Panc1 (cell line): ENCODE data around the gene NELFB. TPM values are rescaled to one million over a fixed set of nuclear protein-coding genes. Genes with fewer than 3 reads are reported as not detected.

Source experiments
- ATAC-seq: fragments of 200-7000 bp; cut with Tn5 transposase; 2 replicates; pipeline ENCODE4 v1.9.1; 2020; ENCODE audit warnings: mild to moderate bottlenecking, moderate library complexity
- BruUV-seq: library from RNA; stranded (reverse); fragments of 400-500 nt; replicated peaks from 2 replicates; lab custom pipeline; 2021; lab: Mats Ljungman, UMichigan
- CTCF ChIA-PET: fragments of 300-600 bp; sonication (Branson Sonifier 250); formaldehyde crosslinking; loops from one replicate; lab custom pipeline; 2022; ENCODE audit warnings: antibody characterized with exemption; lab: Charles Lee
- POLR2A ChIA-PET: fragments of 300-600 bp; sonication (Branson Sonifier 250); formaldehyde crosslinking; loops from one replicate; lab custom pipeline; 2022; ENCODE audit warnings: antibody characterized with exemption; lab: Charles Lee
- DNase-seq: peaks from one replicate; pipeline ENCODE4 v3.0.0-alpha.2; 2010; ENCODE audit warnings: low read depth, low spot score
- H3K27ac ChIP-seq: 2 replicates; pipeline ENCODE4 v1.5.1; 2011; ENCODE audit warnings: mild to moderate bottlenecking, low read length, inconsistent platforms
- H3K27me3 ChIP-seq: fragments of 200-500 bp; sonication (Bioruptor generic); 2 replicates; pipeline ENCODE4 v1.6.0; 2014; ENCODE audit warnings: low read length, inconsistent platforms; ENCODE audit not compliant: control insufficient read depth, insufficient read depth
- H3K36me3 ChIP-seq: fragments of 200-500 bp; sonication (Bioruptor generic); 2 replicates; pipeline ENCODE4 v1.5.1; 2014; ENCODE audit warnings: inconsistent platforms, mild to moderate bottlenecking, low read length, moderate library complexity; ENCODE audit not compliant: control insufficient read depth, insufficient read depth
- H3K4me1 ChIP-seq: 2 replicates; pipeline ENCODE4 v1.5.1; 2011; ENCODE audit warnings: inconsistent platforms, mild to moderate bottlenecking, low read length, moderate library complexity; ENCODE audit not compliant: control insufficient read depth, insufficient read depth
- H3K4me3 ChIP-seq, 2 experiments: 2 replicates each; pipeline ENCODE4 v1.5.1; 2011 to 2012; ENCODE audit warnings: low read depth in 2 of 2, low read length in 2 of 2, mild to moderate bottlenecking in 2 of 2, inconsistent platforms in 1 of 2, moderate library complexity in 1 of 2
- H3K9me3 ChIP-seq: fragments of 200-500 bp; sonication (Bioruptor generic); 2 replicates; pipeline ENCODE4 v1.5.1; 2014; ENCODE audit warnings: low read depth, mild to moderate bottlenecking, inconsistent platforms, low read length, moderate library complexity; ENCODE audit not compliant: control insufficient read depth, insufficient read depth
- CTCF ChIP-seq: fragments of 450-650 bp; IDR thresholded peaks from 2 replicates; pipeline ENCODE4 v1.5.1; 2017; ENCODE audit warnings: mild to moderate bottlenecking
- POLR2AphosphoS5 ChIP-seq: IDR thresholded peaks from 2 replicates; pipeline ENCODE4 v1.6.1; 2012; ENCODE audit warnings: mild to moderate bottlenecking, low read depth, low read length, moderate library complexity
- REST ChIP-seq, 2 experiments: IDR thresholded peaks; 2 replicates each; pipeline ENCODE4 v1.6.1; 2011 to 2012; ENCODE audit warnings: low read depth in 2 of 2, control low read depth in 1 of 2, low read length in 1 of 2, mild to moderate bottlenecking in 1 of 2, moderate library complexity in 1 of 2; ENCODE audit not compliant: insufficient read depth in 1 of 2
- SIN3A ChIP-seq: IDR thresholded peaks from 2 replicates; pipeline ENCODE4 v1.6.1; 2012; ENCODE audit warnings: low read depth, mild to moderate bottlenecking, low read length, moderate library complexity, borderline replicate concordance; ENCODE audit not compliant: insufficient read depth
- TCF7L2 ChIP-seq: IDR thresholded peaks from 2 replicates; pipeline ENCODE4 v1.6.1; 2011; ENCODE audit warnings: mild to moderate bottlenecking, low read depth, low read length, inconsistent platforms
- in situ Hi-C: cut with HindIII; loops from 2 replicates; pipeline ENCODE4 v1.10.0; 2016; ENCODE audit warnings: low sequenced_read_pairs, low pct_unique_long_range_greater_than_20kb
- intact Hi-C: fragments of 100-400 bp; cut with micrococcal nuclease; formaldehyde crosslinking; loops from one replicate; pipeline ENCODE4 v1.10.0; 2022; ENCODE audit not compliant: unreplicated experiment
- total RNA-seq: library from RNA; stranded (reverse); gene quantifications from one replicate; pipeline ENCODE4 v1.2.1, GENCODE V29; 2021; ENCODE audit not compliant: unreplicated experiment

The NELFB gene
- total RNA-seq, 1 experiment from 2014 or later, result 62.4 TPM

- ChIA-PET CTCF (interaction anchor here (0.9 to 1.7 kb wide), 3 partner anchors 14 to 53 kb away, joined by 3 to 6 read pairs (median 4); no protein-coding TSS in a partner anchor), POLR2A (interaction anchor here (0.6 kb wide), 1 partner anchor 41 kb away, joined by 3 read pairs; no protein-coding TSS in a partner anchor)
- TF ChIP-seq POLR2AphosphoS5, result no peak
- TF ChIP-seq SIN3A, result no peak
- TF ChIP-seq REST (IDR thresholded peaks at IDR 0.05; ENCODE audit: insufficient read depth in 1 of 2, low read depth in 2 of 2, low read length in 1 of 2), result no peak
- no peak for TF ChIP-seq TCF7L2
- no peak for TF ChIP-seq CTCF
- H3K4me3 ChIP-seq, result no peak overlapping the region
- peaks cover 7% of the 10 kb centered on the region for H3K4me1 ChIP-seq
- no TSS peak for BruUV-seq
- in situ Hi-C loops, result no loop called here
- intact Hi-C loops, result loop anchor here (5.0 kb wide), 1 partner anchor 111 kb away; no protein-coding TSS in a partner anchor
- no peaks in the 10 kb centered on the region for H3K27me3 ChIP-seq
- H3K27ac ChIP-seq, result no peak overlapping the region
- H3K9me3 ChIP-seq, result no peaks in the 10 kb centered on the region
- H3K36me3 ChIP-seq, result peaks cover 2% of the 10 kb centered on the region; the same call in 1 of the 2 replicates
- no peak for ATAC-seq
- DNase-seq, result no peak
These were observed 27.1 kb upstream of the NELFB start for GRCh38 chr9:137227853-137228505.

GRCh38 chr9:137228506-137228967 lies 26.6 kb upstream of the NELFB start:
- Histone ChIP-seq H3K4me1 (peaks cover 7% of the 10 kb centered on the region), H3K4me3 (no peak overlapping the region), H3K27ac (no peak overlapping the region), H3K36me3 (peaks cover 2% of the 10 kb centered on the region; the same call in 1 of the 2 replicates), H3K27me3 (no peaks in the 10 kb centered on the region), H3K9me3 (no peaks in the 10 kb centered on the region)
- CTCF ChIA-PET, result interaction anchor here (1.6 to 1.7 kb wide), 2 partner anchors 15 to 52 kb away, joined by 4 to 6 read pairs; no protein-coding TSS in a partner anchor
- DNase-seq (no peak), ATAC-seq (no peak)
- no peak for TF ChIP-seq TCF7L2
- TF ChIP-seq POLR2AphosphoS5, result no peak
- no peak for TF ChIP-seq CTCF
- no peak for TF ChIP-seq SIN3A
- no peak for TF ChIP-seq REST (IDR thresholded peaks at IDR 0.05; ENCODE audit: insufficient read depth in 1 of 2, low read depth in 2 of 2, low read length in 1 of 2)
- in situ Hi-C loops (no loop called here), intact Hi-C loops (loop anchor here (5.0 kb wide), 1 partner anchor 111 kb away; no protein-coding TSS in a partner anchor)
- POLR2A ChIA-PET, result no interaction called here
- BruUV-seq, result no TSS peak
